MM.1S (cell line): ENCODE data around the gene TBL1Y.

Source experiments
- CTCF ChIP-seq: fragments of 300-600 bp; sonication (generic); IDR thresholded peaks from 2 replicates; pipeline ENCODE4 v1.5.1; 2016; ENCODE audit warnings: antibody characterized with exemption, low read length, mixed read lengths
- EZH2 ChIP-seq: fragments of 300-600 bp; sonication (generic); optimal IDR thresholded peaks from 2 replicates; pipeline ENCODE3; 2017; ENCODE audit warnings: low read depth, mild to moderate bottlenecking, antibody characterized with exemption, low read length, mixed read lengths

- TF ChIP-seq CTCF (no peak), EZH2 (no peak)
These were observed 81.5 kb downstream of the TBL1Y start for GRCh38 chrY:6992041-6992440.
